HG03520 (cell line): ENCODE data around the gene RHOG.
"Not testable (repeated sequence)": the region's sequence is repeated elsewhere in the genome, so short reads cannot be mapped to it uniquely, and the experiment has no call there.

Experiments used
- ATAC-seq: cut with Tn5 transposase; IDR thresholded peaks from one replicate; pipeline ENCODE4 v1.9.1; 2021; ENCODE audit warnings: mild to moderate bottlenecking, moderate library complexity; ENCODE audit not compliant: unreplicated experiment

RHOG gene

DNA sequence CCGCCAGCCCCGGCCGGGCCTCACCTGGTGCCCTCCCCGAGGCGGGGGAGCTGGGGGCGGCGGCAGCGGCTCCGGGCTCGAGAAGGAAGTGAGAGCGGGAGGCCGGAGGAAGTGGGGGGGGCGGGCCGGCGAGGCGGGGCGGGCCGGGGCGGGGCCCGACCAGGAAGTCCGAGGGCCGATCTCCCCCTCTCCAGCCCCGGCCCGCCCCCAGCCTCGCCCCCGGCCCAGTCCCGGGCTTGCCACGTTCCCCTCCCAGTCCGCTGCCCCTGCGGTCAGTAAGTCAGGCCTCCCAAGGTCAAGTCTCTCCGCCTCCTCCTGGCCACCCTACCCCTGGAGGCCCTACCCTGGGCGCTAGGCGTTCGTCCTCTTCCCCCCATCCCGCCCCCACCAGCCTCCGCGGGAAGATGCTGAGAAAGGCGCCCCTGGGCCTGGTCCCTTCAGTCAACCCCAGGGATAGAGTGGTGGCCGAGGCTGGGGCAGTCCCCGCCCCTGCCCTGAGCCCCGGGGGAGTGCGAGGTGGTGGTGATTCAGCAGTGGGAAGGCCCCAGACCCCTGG, at the start of gene RHOG:
Gene RHOG, minus strand, starts transcription at position 90 of the 556 bp plus-strand sequence. CDS start 12,821 bp downstream, outside the sequence.
- ATAC-seq: peak; percentile 36

DNA sequence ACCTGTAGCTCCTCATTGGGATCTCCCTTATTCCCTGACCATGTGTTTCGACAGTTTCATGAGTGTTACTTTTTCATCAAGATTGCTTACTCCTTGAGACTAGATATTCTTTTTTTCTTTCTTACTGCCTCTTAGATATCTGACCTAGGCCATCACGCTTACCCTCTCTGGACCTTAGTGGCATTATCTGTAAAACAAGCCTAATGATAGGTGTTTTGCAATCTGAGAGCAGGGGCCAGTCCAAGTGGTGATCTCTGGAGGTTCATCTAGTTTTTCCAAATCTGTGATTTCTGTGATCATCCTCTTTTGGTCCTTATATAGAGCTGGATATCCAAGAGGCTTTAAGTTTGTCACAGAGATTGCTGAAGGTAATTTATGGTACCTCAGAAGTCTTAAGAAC, 49.3 kb upstream of the RHOG start:
- ATAC-seq: no peak

DNA sequence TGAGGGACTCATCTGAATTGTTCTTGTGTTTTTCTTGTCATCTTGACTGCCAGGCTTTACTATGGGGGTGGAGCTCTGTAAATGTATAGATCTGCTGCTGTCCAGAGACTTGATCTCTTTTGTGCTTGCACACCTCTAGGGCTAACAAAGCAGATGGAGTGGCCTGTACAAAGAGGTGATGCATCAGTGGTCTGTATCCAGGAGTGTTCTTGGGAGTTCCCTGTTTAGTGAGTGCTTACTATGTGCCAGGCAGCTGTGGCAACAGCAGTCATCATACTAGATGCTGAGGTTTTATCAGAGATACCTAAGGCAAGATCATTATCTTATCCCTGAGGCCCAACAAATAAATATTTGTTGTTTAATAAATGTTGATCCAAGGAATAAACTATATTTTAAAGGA, 48.1 kb upstream of the RHOG start:
- no peak for ATAC-seq

GRCh38 chr11:3886985-3887384, 46.2 kb upstream of the RHOG start:
- no peak for ATAC-seq

DNA sequence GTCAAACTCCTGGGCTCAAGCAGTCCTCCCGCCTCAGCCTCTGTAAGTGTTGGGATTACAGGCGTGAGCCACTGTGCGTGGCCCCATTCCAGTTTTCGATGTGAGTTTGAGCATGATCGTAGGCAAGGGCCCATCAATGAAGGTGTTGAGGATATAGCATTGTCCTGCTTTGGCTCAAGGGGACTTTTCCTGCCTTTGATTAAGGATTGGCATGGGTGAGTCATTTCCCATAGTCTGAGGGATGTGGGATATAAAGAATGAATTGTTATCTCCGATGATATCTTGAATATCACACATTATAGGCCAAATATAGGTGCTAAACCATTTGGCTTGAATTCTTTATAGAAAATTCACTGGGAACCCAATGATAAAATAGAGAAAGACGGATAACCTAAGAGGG, 45.1 kb upstream of the RHOG start:
- ATAC-seq: no peak

DNA sequence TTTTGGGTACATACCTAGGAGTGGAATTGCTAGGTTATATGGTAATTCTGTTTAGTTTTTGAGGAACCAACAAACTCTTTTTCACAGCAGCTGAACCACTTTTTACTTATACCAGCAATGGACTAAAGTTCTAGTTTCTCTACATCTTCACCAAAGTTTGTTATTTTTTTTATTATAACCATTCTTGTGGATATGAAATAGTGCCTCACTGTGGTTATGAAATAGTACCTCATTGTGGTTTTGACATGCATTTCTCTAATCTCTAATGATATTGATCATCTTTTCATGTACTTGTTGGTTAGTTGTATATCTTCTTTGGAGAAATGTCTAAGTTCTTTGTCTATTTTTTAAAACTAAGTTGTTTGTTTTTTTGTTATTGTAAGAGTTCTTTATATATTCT, 41.9 kb upstream of the RHOG start:
- ATAC-seq: no peak

GRCh38 chr11:3880724-3881123, 40.0 kb upstream of the RHOG start:
- ATAC-seq: no peak

DNA sequence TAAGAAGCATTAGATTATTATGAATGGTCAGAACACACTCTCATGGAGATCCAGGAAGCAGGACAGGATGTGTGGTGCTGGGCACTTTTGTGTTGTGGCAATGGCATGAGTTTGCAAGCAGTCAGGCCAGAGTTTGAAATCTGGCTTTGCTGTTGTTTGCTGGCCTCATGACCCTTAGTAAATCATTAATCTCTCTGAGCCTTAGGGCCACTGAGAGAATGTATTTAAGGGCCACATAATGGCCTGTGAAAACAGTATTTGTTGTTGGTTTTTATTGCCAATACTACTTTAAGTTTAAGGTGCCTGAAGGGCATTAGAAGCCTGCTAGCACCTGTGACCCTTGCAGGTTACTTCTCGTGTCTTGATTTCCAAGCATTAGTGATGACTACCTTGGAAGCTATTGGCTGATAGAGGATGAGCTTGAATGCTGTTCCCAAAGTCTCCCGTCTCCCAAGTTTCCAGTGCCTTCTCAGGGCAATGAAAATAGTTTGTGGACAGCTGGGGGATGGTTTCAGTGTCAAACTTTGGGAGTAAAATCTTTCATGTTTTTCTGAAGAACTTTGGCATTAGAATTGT, 39.3 kb upstream of the RHOG start:
- peak; percentile 21 for ATAC-seq

- peak; percentile 40 for ATAC-seq
Measured at GRCh38 chr11:3879216-3879966, 38.6 kb upstream of the RHOG start.

DNA sequence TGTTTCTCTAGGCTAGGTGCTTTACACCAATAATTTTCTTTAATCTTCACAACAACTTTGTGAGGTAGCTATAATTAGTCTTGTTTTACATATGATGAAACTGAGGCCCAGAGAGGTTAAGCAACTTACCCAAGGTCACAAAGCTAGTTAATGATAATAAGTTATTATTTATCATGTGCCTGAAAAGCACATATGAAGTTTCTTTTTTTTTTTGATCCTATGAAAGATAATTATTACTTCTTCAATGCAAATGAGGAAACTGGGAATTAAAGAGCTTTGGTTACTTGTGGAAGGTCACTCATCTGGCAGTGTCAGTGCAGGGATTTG, 37.5 kb upstream of the RHOG start:
- no peak for ATAC-seq

DNA sequence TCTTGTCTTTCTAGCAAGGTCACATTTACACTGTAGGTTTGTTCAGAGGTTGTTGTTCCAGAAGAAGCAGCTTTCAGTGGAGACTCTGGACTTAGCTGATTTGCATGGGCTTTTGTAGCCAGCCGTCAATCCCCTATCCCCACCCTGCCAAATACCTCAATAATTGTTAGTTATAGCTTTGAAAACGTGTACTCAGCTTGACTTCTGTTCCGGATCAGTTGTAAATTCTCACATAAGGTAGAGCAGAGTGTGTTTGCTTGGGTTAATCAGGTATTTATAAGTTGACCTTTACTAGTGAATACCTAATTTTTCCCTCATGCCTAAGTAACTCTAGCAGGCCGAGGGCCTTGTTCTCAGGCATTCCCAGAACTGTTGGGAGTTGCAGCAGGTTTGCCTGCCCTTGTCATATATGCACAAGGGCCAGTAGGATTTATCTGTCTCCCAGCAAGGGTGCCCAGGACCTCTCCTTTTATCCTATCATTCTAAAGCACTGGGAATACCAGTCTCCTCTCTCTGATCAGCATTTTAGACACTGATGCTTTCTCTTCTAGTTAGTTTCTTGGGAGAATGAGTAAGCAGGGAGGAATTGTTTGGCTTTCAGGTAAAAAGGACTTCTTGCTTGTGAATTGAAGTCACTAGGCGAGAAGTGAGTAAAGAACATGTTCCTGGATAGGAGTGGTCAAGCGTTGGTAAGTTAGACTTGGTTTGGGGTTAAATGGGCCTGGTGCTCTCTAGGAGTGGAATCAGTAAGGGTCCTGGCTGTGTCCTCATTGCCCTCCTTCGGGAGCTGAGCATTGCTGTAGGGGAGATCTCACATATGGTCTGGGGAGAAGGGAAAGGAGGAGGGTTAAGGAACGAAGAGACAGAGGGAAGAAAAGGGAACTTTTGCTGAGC, 36.9 kb upstream of the RHOG start:
- ATAC-seq: no peak

DNA sequence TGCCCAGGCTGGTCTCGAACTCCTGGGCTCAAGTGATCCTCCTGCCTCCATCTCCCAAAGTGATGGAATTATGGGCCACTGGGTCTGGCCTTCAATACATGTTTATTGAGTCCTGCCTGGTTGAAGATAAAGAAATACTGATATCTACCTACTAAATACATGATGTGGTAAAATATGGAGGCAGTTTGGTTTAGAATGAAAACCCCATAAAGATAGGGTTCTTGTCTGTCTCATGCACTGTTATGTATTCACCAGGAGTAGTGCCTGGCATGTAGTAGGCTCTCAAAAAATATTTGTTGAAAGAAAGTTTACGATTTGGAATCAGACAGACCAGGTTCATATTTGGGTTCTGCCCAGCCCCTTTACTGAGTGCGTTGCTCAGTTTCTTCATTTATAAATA, 35.9 kb upstream of the RHOG start:
- ATAC-seq: no peak

- no peak for ATAC-seq
Measured at GRCh38 chr11:3873712-3874349, 33.1 kb upstream of the RHOG start.

- ATAC-seq: peak; percentile 36
Measured at GRCh38 chr11:3867209-3868091, 26.7 kb upstream of the RHOG start.

DNA sequence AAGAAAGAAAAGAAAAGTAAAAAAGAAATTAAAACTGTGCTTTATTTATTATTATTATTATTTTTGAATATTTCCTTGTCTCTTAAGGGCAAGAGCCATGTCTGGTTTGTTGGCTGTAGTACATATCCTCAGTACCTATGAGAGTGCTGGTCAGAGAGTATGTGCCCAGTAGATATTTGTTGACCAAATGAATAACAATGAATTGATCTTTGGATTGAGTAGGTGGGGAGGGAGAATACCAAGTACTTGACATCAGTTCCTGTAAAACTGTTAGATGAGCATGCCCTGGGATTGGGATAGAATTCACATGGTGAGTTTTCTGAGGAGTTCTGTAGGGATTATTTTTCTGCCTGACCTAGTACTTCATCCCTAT, 26.1 kb upstream of the RHOG start:
- no peak for ATAC-seq

DNA sequence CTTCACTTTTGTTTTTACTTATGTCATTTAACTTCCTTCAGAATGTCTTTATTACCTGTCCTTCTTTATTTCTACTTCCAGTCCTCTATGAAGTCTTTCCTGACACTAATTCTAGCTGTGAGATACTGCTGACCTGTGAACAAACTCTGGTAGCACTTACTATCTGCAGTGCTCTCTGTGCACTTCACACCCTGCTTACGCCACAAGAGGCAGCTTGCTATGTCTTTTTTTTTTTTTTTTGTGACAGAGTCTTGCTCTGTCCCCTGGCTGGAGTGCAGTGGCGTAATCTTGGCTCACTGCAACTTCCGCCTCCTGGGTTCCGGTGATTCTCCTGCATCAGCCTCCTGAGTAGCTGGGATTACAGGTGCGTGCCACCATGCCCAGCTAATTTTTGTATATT, 25.4 kb upstream of the RHOG start:
- ATAC-seq: peak; percentile 38

DNA sequence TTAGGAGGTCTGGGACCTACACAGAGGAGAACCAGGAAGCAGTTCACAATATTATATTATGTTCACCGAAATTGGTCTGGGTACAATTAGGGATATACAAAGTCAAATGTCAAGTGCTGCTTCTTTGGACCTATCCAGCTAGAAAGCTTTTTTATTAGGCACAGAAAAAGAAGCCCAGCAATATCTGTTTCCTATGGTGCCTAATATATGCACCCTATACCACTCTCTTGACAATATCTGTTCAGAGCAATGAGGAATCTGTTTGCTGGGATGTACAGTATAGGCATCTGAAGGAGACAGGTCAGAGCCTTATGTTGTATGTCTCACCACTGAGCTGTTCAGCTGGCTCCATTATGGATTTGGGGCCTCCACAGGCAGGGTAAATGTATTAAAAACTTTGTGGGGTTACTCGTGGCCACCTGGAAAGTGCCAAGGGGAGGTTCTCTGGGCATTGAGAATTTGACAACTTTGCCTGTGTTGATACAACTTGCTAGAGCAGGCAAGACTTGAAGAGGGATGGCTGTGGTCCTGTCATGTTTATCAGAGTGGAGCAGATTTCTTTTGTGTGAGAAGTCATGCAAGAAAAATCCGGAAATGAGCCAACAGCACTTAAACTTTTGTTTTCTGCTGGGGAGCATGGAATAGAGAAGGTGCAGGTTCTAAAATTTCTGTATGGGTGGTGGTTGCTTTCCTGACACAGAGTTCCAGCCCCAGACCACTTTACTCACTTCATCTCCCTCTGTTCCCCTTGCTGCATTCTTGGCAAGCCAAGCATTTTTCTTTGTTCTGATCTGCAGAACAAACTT, 24.8 kb upstream of the RHOG start:
- no peak for ATAC-seq

DNA sequence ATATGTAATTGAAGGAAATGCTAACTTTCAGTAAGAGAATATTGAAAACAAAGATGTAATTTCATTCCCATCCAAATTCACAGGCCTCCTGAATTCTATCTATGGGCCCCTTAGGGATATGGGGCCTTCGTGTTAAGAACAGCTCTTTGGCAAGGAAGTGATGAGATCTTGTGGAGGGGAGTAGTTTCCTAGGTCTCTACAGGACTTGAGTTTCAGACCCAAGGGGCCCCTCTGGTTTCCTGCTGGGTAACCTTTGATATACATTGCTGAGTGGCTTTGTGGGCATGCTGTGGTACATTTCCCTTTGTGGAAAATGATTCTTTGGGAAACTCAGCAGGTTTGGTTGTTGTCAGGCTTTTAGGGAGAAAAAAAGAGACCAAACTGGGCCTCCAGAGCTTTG, 20.9 kb upstream of the RHOG start:
- ATAC-seq: no peak

GRCh38 chr11:3860898-3861393, 20.2 kb upstream of the RHOG start:
- not testable (repeated sequence) for ATAC-seq
